ENCODE results near the gene FGFBP3.

GRCh38 chr10:91939653-91940052 lies 30.4 kb upstream of the FGFBP3 start:
- TF ChIP-seq SIN3A (IDR thresholded peaks at IDR 0.05; ENCODE audit: borderline replicate concordance, insufficient read depth, low read depth, low read length) (no peak), CTCF (IDR thresholded peaks at IDR 0.05) (no peak), TCF7L2 (IDR thresholded peaks at IDR 0.05; ENCODE audit: low read depth, low read length) (no peak), POLR2AphosphoS5 (IDR thresholded peaks at IDR 0.05; ENCODE audit: low read depth, low read length) (no peak)

Measured in Panc1 (cell line).